Bronchial epithelial cell (primary cell): ENCODE data around the gene IFITM1. TPM values are rescaled to one million over a fixed set of nuclear protein-coding genes. Genes with fewer than 3 reads are reported as not detected.
"Not testable (repeated sequence)": the region's sequence is repeated elsewhere in the genome, so short reads cannot be mapped to it uniquely, and the experiment has no call there.

Experiments
- DNase-seq: peaks from one replicate; pipeline ENCODE4 v3.0.0-alpha.2; 2010; ENCODE audit warnings: low read depth
- FAIRE-seq: peaks from 2 replicates; lab custom pipeline; 2011; peaks lifted over from hg19 to GRCh38; lab: Jason Lieb, UNC
- H3K27me3 ChIP-seq: 2 replicates; pipeline ENCODE4 v1.5.1; 2011; ENCODE audit warnings: low read length; ENCODE audit not compliant: control insufficient read depth, insufficient read depth
- H3K36me3 ChIP-seq: 2 replicates; pipeline ENCODE4 v1.5.1; 2011; ENCODE audit warnings: low read length; ENCODE audit not compliant: control insufficient read depth, insufficient read depth
- H3K4me3 ChIP-seq: 2 replicates; pipeline ENCODE4 v1.5.1; 2011; ENCODE audit warnings: mild to moderate bottlenecking, low read depth, low read length, control low read depth
- CTCF ChIP-seq: IDR thresholded peaks from 2 replicates; pipeline ENCODE4 v1.5.1; 2011; ENCODE audit warnings: mild to moderate bottlenecking, moderate library complexity, low read length, control low read depth, inconsistent platforms; ENCODE audit not compliant: insufficient read depth, severe bottlenecking
- total RNA-seq: library from RNA; depleted of rRNA; stranded (reverse); fragments of >200 nt; gene quantifications from 2 replicates; pipeline ENCODE4 v1.2.1, GENCODE V29; 2014

IFITM1 gene
- total RNA-seq, result 1.2 and 1.8 TPM in 2 replicates

- TF ChIP-seq CTCF, result no peak
- H3K4me3 ChIP-seq, result peak within 1 kb of the TSS; percentile 27
- H3K27me3 ChIP-seq, result peaks cover 2% of the 10 kb centered on the region
- no peaks in the 10 kb centered on the region for H3K36me3 ChIP-seq
- FAIRE-seq (no peak), DNase-seq (peak; percentile 70)
Measured at GRCh38 chr11:313787-314553, at the start of gene IFITM1. IFITM1 (plus strand) TSS chr11:314040; CDS start chr11:314171, 131 bp downstream.

GRCh38 chr11:266676-267439 lies 47.0 kb upstream of the IFITM1 start:
- no peak for DNase-seq
- no peak for FAIRE-seq
- Histone ChIP-seq H3K27me3 (no peaks in the 10 kb centered on the region), H3K36me3 (no peaks in the 10 kb centered on the region), H3K4me3 (no peak overlapping the region)
- no peak for TF ChIP-seq CTCF

DNA sequence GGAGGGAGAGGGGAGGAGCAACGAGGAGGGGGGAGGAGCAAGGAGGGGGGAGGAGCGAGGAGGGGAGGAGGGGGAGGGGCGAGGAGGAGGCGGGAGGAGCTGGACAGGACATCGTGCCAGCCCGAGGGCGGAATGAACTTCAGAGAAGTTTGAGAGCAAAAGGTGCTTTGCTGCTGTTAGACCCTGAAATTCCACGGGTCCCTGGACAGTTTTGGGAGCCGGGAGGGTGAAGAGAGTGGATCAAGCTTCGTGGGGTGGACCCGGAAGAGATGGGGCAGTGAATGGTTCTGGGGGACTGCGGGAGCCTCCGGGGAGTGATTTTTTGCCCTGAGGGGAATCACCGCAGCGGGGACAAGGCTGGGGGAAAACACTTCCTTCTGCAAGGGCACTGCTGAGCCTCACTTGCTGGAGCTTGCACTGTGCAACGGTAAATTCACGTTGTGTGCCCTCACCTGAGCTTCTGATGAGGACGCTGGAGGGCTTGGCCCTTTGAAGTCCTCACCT lies 46.3 kb upstream of the IFITM1 start:
- Histone ChIP-seq H3K36me3 (no peaks in the 10 kb centered on the region), H3K4me3 (peak overlapping the region; percentile 1), H3K27me3 (no peaks in the 10 kb centered on the region)
- no peak for TF ChIP-seq CTCF
- DNase-seq, result no peak
- no peak for FAIRE-seq

DNA sequence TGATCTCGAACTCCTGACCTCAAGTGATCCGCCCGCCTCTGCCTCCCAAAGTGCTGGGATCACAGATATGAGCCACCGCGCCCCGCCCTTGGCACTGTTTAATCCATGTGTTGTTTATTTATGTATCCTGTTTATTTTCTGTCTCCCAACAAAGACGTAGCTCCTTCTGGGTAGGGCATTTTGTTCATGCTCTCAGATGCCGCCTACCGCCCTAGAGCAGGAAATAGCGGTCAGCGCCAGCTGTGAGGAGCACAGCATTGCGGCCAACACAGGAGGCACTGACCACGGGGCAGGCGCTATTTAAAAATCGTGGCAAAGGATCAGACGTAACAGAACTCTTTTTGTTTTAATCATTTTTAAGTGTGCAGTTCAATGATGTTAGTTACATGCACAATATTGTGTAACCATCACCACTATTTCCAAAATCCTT lies 45.1 kb upstream of the IFITM1 start:
- not testable (repeated sequence) for H3K27me3 ChIP-seq, H3K4me3 ChIP-seq, DNase-seq, FAIRE-seq, H3K36me3 ChIP-seq

GRCh38 chr11:269146-269890 lies 44.5 kb upstream of the IFITM1 start:
- Histone ChIP-seq H3K27me3 (peaks cover 3% of the 10 kb centered on the region), H3K36me3 (no peaks in the 10 kb centered on the region), H3K4me3 (no peak overlapping the region)
- DNase-seq, result peak; percentile 45
- FAIRE-seq, result no peak
- no peak for TF ChIP-seq CTCF
